HG03060 (cell line): ENCODE results near the gene HUS1B.
"Not testable (repeated sequence)": the region's sequence is repeated elsewhere in the genome, so short reads cannot be mapped to it uniquely, and the experiment has no call there.

Experiments used
- ATAC-seq: cut with Tn5 transposase; IDR thresholded peaks from one replicate; pipeline ENCODE4 v1.9.1; 2021; ENCODE audit warnings: low read depth, moderate number of reproducible peaks; ENCODE audit not compliant: unreplicated experiment

HUS1B gene

GRCh38 chr6:656460-657252, at the start of gene HUS1B:
Gene HUS1B (minus strand): TSS chr6:657100. CDS start chr6:656944, 156 bp downstream.
- ATAC-seq = no peak

- ATAC-seq = no peak
These were observed 49.2 kb upstream of the HUS1B start for GRCh38 chr6:706146-706545.

GRCh38 chr6:705047-705446, 48.1 kb upstream of the HUS1B start:
- no peak for ATAC-seq

GRCh38 chr6:704046-704445, 47.1 kb upstream of the HUS1B start:
- no peak for ATAC-seq

- ATAC-seq = no peak
These were observed 46.7 kb upstream of the HUS1B start for GRCh38 chr6:703552-703951.

- no peak for ATAC-seq
These were observed 45.0 kb upstream of the HUS1B start for GRCh38 chr6:701700-702479.

- ATAC-seq = no peak
These were observed 44.3 kb upstream of the HUS1B start for GRCh38 chr6:701215-701614.

GRCh38 chr6:700490-700889, 43.6 kb upstream of the HUS1B start:
- no peak for ATAC-seq

- ATAC-seq = no peak
These were observed 42.4 kb upstream of the HUS1B start for GRCh38 chr6:699319-699718.

- ATAC-seq = not testable (repeated sequence)
These were observed 37.7 kb upstream of the HUS1B start for GRCh38 chr6:694431-695126.

- no peak for ATAC-seq
These were observed 36.8 kb upstream of the HUS1B start for GRCh38 chr6:693723-694009.

GRCh38 chr6:692858-693722, 36.2 kb upstream of the HUS1B start, which contains the start of gene EXOC2:
Gene EXOC2 (minus strand): TSS chr6:693139. CDS start chr6:637818, 55,321 bp downstream.
- peak; percentile 58 for ATAC-seq

- ATAC-seq = peak; percentile 40
These were observed 35.5 kb upstream of the HUS1B start for GRCh38 chr6:692356-692851.

GRCh38 chr6:689223-689622, 32.3 kb upstream of the HUS1B start:
- ATAC-seq = no peak

GRCh38 chr6:686497-686896, 29.6 kb upstream of the HUS1B start:
- no peak for ATAC-seq

GRCh38 chr6:684831-685636, 28.1 kb upstream of the HUS1B start:
- ATAC-seq = peak; percentile 62

GRCh38 chr6:683742-684440, 27.0 kb upstream of the HUS1B start:
- ATAC-seq = no peak

GRCh38 chr6:680666-681340, 23.9 kb upstream of the HUS1B start:
- ATAC-seq = no peak
